Neuron (in vitro differentiated cells): Measurements from ENCODE around the gene NXPH4.

Source experiments
- H2AFZ ChIP-seq: one replicate; pipeline ENCODE4 v1.6.1; 2013; ENCODE audit warnings: low read depth, mild to moderate bottlenecking, inconsistent platforms, low read length, moderate library complexity
- H3K27me3 ChIP-seq: one replicate; pipeline ENCODE4 v1.6.1; 2013; ENCODE audit warnings: low read length; ENCODE audit not compliant: insufficient read depth
- H3K36me3 ChIP-seq: one replicate; pipeline ENCODE4 v1.6.1; 2013; ENCODE audit warnings: low read length; ENCODE audit not compliant: insufficient read depth
- H3K4me1 ChIP-seq: one replicate; pipeline ENCODE4 v1.6.1; 2013; ENCODE audit warnings: low read length; ENCODE audit not compliant: insufficient read depth
- H3K4me3 ChIP-seq: 2 replicates; pipeline ENCODE4 v1.5.1; 2013; ENCODE audit warnings: mild to moderate bottlenecking, low read length, moderate library complexity
- H3K9me3 ChIP-seq: one replicate; pipeline ENCODE4 v1.6.1; 2013; ENCODE audit warnings: low read length

The NXPH4 gene

GRCh38 chr12:57237596-57237931, 21.0 kb downstream of the NXPH4 start:
- no peaks in the 10 kb centered on the region for H3K9me3 ChIP-seq
- H3K36me3 ChIP-seq = peaks cover 22% of the 10 kb centered on the region
- peaks cover 9% of the 10 kb centered on the region for H3K27me3 ChIP-seq
- no peak overlapping the region for H3K4me3 ChIP-seq
- no peak overlapping the region for H2AFZ ChIP-seq
- H3K4me1 ChIP-seq = peaks cover 36% of the 10 kb centered on the region

- Histone ChIP-seq H2AFZ (peak overlapping the region; percentile 36), H3K4me1 (peaks cover 38% of the 10 kb centered on the region), H3K9me3 (no peaks in the 10 kb centered on the region), H3K4me3 (peak overlapping the region; percentile 45), H3K36me3 (peaks cover 16% of the 10 kb centered on the region), H3K27me3 (peaks cover 9% of the 10 kb centered on the region)
Observed at GRCh38 chr12:57237932-57238853, 21.6 kb downstream of the NXPH4 start.

DNA sequence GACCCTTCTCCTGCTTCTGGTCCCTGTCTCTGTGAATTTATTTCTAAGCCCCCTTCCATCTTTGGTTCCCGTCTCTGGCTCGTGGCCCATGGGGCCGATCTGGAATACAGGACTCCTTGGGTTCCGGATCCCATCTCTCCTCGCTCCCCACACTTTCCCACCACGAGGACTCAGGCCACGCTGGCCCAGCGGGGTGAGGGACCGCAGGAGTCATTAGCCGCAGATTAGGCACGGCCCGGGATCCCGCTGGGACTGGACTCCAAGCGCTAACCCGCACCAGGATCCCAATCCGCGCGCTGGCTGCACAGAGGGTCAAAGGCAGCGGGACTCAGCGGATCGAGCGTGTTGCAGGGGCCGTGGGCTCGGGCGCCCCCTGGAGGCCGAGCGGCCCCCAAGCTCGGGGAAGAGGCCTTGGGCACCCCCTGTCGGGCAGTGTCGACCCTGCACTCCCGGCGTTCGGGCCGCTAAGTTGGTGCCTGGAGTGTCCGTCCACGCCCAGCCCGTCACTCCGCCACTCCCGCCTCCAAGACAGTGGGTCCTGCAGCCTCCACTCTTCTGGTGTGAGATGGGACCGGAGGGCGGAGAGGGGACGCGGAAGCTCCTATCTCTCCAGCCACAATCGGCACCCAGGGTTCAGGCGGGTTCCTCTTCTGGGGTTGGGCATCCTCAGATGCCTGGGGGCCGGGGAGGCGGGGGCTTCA, 22.4 kb downstream of the NXPH4 start:
- Histone ChIP-seq H2AFZ (peak overlapping the region; percentile 80), H3K27me3 (peaks cover 9% of the 10 kb centered on the region), H3K4me1 (peaks cover 38% of the 10 kb centered on the region), H3K4me3 (peak overlapping the region; percentile 45), H3K36me3 (peaks cover 7% of the 10 kb centered on the region), H3K9me3 (no peaks in the 10 kb centered on the region)

DNA sequence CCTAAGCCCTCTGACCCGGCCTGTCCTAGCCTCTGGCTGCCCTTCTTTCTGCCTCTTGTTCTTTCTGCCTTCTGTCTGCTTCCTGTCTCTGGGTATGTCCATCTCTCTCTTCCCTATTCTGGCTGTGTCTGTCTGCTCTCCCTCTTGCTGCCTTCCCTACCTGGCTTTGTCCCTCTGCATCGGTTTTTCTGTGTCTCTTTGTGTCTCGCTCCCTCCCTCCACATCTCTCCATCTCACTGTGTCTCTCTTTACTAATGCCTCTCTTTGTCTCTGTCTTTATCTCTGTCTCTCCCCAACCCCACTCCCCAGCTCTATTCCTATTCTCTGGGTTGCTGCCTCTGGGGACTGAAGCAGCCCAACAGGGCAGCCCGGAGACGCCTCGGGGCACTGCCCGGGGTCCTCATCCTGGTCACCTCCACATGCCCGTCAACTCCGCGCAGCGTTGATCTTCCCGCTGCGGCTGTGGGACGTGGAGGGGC, 23.0 kb downstream of the NXPH4 start:
- Histone ChIP-seq H3K4me3 (peak overlapping the region; percentile 45), H3K27me3 (peaks cover 9% of the 10 kb centered on the region)

DNA sequence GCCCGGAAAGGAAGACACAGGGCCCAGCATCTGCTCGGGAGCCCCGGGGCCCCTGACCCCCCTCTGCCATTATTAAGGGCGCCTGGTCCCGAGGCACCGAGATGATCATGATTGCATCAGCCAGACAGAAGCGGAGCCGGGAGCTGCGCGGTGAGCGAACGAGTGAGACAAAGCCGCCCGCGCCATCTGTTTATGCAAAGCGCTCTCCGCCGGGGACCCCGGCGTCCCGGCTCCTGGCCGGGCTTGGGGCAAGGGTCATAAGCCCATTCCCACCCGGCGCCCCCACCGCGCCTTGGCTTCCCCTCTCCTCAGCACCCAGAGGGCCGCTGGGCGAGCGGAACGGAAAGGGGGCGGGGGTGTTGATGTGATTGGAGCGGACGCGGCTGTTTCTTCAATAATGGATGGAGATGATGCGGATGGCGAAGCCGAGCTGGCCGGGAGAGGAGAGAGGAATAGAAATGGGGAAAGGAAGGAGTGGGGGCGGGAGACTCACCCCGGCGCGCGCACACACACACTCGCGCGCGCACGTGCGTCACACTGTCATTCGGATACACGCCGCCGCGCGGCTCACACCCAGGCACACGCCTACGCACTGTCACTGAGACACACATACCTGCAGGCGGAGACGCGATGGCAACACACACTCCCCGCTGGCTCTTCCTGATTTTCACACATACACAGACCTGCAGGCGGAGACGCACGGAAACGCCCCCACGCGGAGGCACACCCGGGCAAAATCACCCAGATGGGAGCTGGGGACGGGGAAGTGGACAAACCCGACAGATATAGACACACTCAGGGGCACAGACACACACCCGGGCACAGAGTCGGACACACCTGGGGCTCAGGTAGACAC, 23.7 kb downstream of the NXPH4 start:
- Histone ChIP-seq H3K36me3 (no peaks in the 10 kb centered on the region), H3K4me3 (peak overlapping the region; percentile 45), H3K27me3 (peaks cover 9% of the 10 kb centered on the region), H3K9me3 (no peaks in the 10 kb centered on the region), H3K4me1 (peaks cover 38% of the 10 kb centered on the region), H2AFZ (peak overlapping the region; percentile 80)

More for the DNA sequence above, 23.0 kb downstream of the NXPH4 start:
- H3K36me3 ChIP-seq = peaks cover 1% of the 10 kb centered on the region
- peaks cover 38% of the 10 kb centered on the region for H3K4me1 ChIP-seq
- H3K9me3 ChIP-seq = no peaks in the 10 kb centered on the region
- H2AFZ ChIP-seq = peak overlapping the region; percentile 80

GRCh38 chr12:57240926-57241401, 24.4 kb downstream of the NXPH4 start:
- Histone ChIP-seq H3K36me3 (no peaks in the 10 kb centered on the region), H2AFZ (no peak overlapping the region), H3K4me3 (peak overlapping the region; percentile 45), H3K4me1 (peaks cover 38% of the 10 kb centered on the region), H3K9me3 (no peaks in the 10 kb centered on the region), H3K27me3 (peaks cover 9% of the 10 kb centered on the region)

- H3K27me3 ChIP-seq = peaks cover 9% of the 10 kb centered on the region
- peaks cover 38% of the 10 kb centered on the region for H3K4me1 ChIP-seq
Observed at GRCh38 chr12:57241402-57242310, 25.1 kb downstream of the NXPH4 start.

DNA sequence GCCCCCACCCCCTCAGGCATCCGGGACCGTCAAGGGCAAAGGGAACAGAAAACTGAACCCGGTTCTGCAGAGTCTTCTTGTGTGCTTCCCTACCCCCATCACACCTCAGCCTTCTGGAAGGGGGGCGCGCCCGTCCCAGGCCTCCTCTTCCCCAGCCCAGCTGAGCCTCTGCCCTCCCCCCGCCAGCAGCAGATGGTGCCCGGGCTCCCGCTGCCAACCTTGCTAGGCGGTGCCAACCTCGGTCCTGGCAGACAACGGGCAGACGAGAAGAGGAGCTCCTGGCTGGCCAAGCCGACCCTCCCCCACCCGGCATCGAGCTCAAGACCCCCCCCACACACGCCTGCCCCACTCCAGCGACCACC, 25.7 kb downstream of the NXPH4 start:
- Histone ChIP-seq H3K9me3 (no peaks in the 10 kb centered on the region), H3K4me1 (peaks cover 38% of the 10 kb centered on the region), H3K27me3 (peaks cover 9% of the 10 kb centered on the region), H3K4me3 (no peak overlapping the region), H2AFZ (no peak overlapping the region), H3K36me3 (no peaks in the 10 kb centered on the region)

More at GRCh38 chr12:57241402-57242310, 25.1 kb downstream of the NXPH4 start:
- no peak overlapping the region for H2AFZ ChIP-seq
- H3K36me3 ChIP-seq = no peaks in the 10 kb centered on the region
- H3K9me3 ChIP-seq = no peaks in the 10 kb centered on the region
- H3K4me3 ChIP-seq = no peak overlapping the region

GRCh38 chr12:57242691-57243454, 26.3 kb downstream of the NXPH4 start:
- Histone ChIP-seq H3K4me3 (no peak overlapping the region), H3K36me3 (no peaks in the 10 kb centered on the region), H3K9me3 (no peaks in the 10 kb centered on the region), H2AFZ (no peak overlapping the region), H3K27me3 (peaks cover 9% of the 10 kb centered on the region), H3K4me1 (peaks cover 35% of the 10 kb centered on the region)

DNA sequence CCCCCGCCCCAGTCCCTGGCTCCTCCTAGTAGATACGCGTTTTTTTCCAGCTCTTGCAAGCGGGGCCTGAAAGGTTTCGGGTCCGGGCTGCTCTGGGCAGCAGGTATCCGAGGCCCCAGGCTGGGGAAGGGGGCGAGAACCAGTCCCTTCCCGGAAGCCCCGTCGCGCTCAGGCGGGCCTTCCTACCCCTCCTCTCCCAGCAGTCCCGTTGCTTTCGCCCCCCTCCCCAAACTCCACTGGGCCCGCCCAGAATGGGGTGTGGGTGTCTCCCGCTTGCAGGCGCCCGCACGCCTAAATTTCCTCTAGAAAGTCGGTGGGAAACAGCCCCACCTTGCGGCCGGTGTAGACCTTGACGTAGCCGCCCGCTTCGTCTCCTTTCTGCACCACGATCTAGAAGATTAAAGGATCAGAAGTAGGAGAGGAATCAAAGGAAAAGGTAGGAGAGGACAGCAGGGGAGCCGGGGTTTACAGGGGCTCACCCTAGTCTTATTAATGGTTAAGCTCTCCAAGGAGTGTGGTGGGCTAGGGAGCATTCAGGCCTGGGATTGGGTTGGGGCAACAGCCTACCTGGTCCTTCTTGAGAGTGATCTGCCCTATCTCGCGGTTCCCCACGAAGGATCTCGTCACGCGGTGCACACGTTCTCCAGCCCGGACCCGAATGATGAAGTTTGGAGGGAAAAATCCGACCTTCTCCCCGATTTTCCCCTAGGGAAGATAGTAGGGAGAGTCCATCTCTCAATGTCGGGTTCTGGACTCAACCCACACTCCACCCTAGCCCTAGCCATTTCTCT, 27.1 kb downstream of the NXPH4 start:
- Histone ChIP-seq H3K4me1 (peaks cover 32% of the 10 kb centered on the region), H3K4me3 (no peak overlapping the region), H3K27me3 (peaks cover 9% of the 10 kb centered on the region), H3K9me3 (no peaks in the 10 kb centered on the region), H2AFZ (no peak overlapping the region), H3K36me3 (no peaks in the 10 kb centered on the region)

DNA sequence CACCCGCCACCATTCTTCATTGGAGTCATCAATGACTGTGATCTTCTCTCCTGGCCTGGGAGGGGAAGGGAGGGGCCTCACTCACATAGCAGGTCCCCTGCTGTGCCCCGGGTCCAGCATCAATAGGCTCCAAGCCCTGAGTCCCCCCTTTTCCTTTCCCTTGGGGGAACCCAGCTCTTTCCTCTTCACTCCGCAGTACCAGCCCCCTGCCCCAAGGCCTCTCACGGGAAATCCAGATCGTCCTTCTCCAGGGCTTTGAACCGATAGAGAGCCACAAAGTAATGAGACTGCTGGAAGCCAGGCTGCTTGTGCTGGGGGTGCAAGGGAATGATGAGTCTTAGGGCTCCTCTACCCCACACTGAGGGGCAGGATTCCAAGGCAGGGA, 27.7 kb downstream of the NXPH4 start:
- peaks cover 9% of the 10 kb centered on the region for H3K27me3 ChIP-seq

More for the DNA sequence above, 27.7 kb downstream of the NXPH4 start:
- Histone ChIP-seq H3K9me3 (no peaks in the 10 kb centered on the region), H3K4me3 (no peak overlapping the region), H3K36me3 (no peaks in the 10 kb centered on the region), H2AFZ (no peak overlapping the region), H3K4me1 (peaks cover 31% of the 10 kb centered on the region)
